CD4-positive, alpha-beta T cell treated with Interleukin-4 for 1 hour (primary cell): Measurements from ENCODE around the gene MAST4.

Experiments
- DNase-seq, 2 donors: peaks; one replicate each; pipeline ENCODE4 v3.0.0-alpha.2; 2020 to 2022

The MAST4 gene

GRCh38 chr5:66704790-66705425, 108.7 kb downstream of the MAST4 start:
- DNase-seq: no peak

GRCh38 chr5:66708368-66708767, 112.2 kb downstream of the MAST4 start:
- no peak for DNase-seq

GRCh38 chr5:66710557-66711088, 114.4 kb downstream of the MAST4 start:
- DNase-seq: no peak

GRCh38 chr5:66713998-66714397, 117.8 kb downstream of the MAST4 start:
- DNase-seq: no peak

- DNase-seq: no peak
Observed at GRCh38 chr5:66717455-66718373, 121.5 kb downstream of the MAST4 start.

GRCh38 chr5:66718374-66719002, 122.3 kb downstream of the MAST4 start:
- no peak for DNase-seq

- DNase-seq: no peak
Observed at GRCh38 chr5:66720780-66721179, 124.6 kb downstream of the MAST4 start.

GRCh38 chr5:66722686-66723085, 126.5 kb downstream of the MAST4 start:
- DNase-seq: no peak

GRCh38 chr5:66724349-66725139, 128.4 kb downstream of the MAST4 start:
- no peak for DNase-seq

GRCh38 chr5:66727630-66728029, 131.4 kb downstream of the MAST4 start:
- no peak for DNase-seq

GRCh38 chr5:66728049-66728448, 131.9 kb downstream of the MAST4 start:
- DNase-seq: no peak

GRCh38 chr5:66737096-66737495, 140.9 kb downstream of the MAST4 start:
- no peak for DNase-seq

GRCh38 chr5:66738136-66738535, 141.9 kb downstream of the MAST4 start:
- no peak for DNase-seq

- DNase-seq: no peak
Observed at GRCh38 chr5:66739021-66739420, 142.8 kb downstream of the MAST4 start.

GRCh38 chr5:66739951-66740350, 143.8 kb downstream of the MAST4 start:
- DNase-seq: no peak

GRCh38 chr5:66741394-66741793, 145.2 kb downstream of the MAST4 start:
- no peak for DNase-seq

- no peak for DNase-seq
Observed at GRCh38 chr5:66742083-66742895, 146.1 kb downstream of the MAST4 start.

GRCh38 chr5:66742896-66743247, 146.7 kb downstream of the MAST4 start:
- no peak for DNase-seq

- DNase-seq: no peak
Observed at GRCh38 chr5:66743344-66743743, 147.2 kb downstream of the MAST4 start.

- no peak for DNase-seq
Observed at GRCh38 chr5:66744040-66744439, 147.8 kb downstream of the MAST4 start.

GRCh38 chr5:66745297-66745696, 149.1 kb downstream of the MAST4 start:
- no peak for DNase-seq

GRCh38 chr5:66747607-66748006, 151.4 kb downstream of the MAST4 start:
- DNase-seq: no peak
